HG02678 (cell line): Measurements from ENCODE around the gene MAST4.

ENCODE experiments used
- ATAC-seq: cut with Tn5 transposase; IDR thresholded peaks from one replicate; pipeline ENCODE4 v1.9.1; 2021; ENCODE audit warnings: mild to moderate bottlenecking, moderate library complexity; ENCODE audit not compliant: unreplicated experiment

MAST4 gene

GRCh38 chr5:67031692-67032091 is 435.5 kb downstream of the MAST4 start:
- no peak for ATAC-seq

DNA sequence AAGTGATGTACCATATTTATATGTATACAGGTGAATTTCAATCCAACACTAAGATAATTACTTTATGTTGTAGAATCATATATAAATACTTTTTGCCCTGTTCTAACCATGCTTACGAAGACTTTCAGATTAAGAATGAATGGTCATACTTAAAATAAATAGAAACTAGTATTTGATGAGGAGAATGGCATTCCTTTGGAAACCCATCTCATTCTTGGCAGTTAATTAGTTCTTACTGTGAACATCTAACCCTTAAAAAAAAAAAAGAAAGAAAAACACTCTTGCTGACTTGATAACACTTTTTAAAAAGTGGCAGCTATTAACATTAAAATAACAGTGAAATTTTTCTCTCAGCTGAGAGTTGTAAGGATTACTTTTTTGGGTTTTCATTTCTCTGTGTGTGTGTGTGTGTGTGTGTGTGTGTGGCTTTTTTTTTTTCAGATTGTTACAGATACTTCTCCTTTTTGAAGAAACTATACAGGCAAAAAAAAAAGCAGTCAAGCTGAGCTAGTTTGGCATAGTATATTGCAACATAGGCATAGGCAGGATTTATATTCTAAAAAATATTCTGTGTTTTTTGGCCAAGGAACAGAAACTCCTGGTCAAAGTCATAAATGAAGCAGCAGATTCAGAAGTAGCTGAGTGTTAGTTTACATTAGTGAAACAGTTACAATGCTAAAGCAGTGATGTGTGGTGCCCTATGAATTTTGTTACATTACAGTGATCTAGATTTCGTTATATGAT is 436.9 kb downstream of the MAST4 start:
- ATAC-seq: no peak

DNA sequence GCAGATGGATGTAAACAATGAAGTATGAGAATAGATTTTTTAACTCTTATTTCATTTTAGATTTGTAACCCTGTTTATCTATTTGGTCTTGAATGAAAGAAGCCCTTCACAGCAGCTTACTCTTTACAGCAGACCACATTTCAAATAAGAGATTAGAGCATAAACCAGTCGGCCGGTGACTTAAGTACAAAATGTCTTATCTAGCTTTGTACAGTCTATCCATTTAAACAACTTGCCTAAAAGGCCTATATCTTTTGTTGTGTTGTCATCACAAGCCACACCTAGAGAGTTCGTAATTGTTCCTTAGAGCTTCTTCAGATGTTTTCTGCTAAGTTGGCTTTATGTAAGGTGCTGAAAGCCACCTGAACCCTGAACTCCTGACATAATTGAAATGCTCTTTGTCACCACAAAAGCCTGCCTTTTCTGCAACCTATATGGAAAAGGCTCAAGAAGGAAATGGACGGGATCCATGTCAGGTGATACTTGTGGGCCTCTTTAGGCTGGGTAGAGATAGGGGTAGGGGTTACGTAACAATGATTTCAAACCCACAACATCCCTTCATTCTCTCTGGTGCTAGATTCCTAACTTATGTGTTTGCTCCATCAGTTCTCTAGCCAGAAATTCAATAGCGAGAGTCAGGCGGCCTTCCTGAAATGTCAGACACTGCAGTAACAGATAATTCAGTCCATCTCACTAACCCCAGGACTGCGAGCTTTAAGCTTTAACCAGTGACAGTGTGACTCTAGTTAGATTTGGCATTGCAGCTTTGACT is 437.9 kb downstream of the MAST4 start:
- no peak for ATAC-seq

DNA sequence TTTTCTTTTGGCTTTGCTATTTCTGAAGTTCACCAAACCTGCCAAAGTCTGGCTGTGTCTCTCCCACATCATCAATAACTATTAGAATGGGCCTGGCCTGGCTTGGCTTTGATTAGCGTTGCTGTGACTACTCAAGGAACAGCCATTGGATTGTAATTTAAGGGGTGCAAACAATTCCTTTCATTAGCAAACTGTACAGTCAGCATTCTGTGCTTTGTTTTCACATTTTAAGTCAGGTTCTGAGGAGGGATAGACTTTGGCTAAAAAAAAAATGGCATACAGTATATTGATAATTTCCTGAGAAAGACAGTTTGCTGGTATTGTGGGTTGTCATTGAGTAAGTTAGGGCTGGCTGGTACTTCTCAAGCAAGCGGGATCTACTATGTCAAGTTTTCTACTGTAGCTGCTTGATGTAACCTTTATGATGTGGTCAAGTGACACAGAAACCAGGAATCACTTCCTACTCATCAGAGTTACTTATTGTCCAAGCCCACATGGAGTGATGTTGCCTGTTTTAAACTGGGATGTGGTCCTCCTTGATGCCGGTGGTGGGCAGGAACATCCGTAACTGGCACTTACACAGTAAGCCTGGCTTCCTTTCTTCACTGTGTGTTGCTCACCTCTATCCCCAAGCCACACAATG is 439.0 kb downstream of the MAST4 start:
- ATAC-seq: no peak

GRCh38 chr5:67037171-67037570 is 441.0 kb downstream of the MAST4 start:
- no peak for ATAC-seq

DNA sequence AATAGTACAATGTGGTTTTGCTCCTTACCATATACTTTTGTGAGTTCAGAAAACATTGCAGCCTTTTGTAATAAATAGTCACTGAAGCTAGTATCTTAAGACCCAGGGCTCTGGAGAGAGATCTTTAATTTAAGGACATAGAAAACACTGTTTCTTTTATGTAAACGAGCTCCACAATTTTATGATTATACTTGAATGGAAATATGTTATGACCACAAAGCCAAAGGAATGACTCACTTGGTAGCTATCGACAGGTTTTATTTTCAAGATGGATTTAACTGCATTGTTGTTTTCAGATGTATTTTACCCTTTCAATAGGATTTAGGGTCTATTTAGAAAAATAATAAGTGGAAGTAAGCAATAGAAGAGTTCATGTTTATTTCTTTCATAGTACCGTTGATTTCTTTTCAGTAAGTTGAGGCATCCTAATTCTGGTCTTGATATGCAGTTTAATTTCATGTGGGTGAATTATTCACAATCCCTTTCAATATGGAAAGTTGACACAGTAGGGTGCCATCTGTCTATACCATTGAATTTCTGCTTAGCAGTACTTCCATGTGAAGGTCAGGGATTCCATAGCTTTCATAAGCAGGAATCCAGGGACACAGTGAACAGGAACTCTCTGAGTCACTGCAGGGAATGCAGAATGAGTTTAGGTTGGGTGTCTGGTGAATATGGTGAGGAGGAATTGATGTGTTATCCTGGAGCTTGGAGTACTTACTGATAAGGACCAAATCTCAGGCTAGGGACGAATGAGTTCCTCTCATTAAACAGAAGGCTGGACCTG is 442.8 kb downstream of the MAST4 start:
- no peak for ATAC-seq

- ATAC-seq: no peak
Measured at GRCh38 chr5:67042176-67043003, 446.2 kb downstream of the MAST4 start.

- ATAC-seq: no peak
Measured at GRCh38 chr5:67043796-67044511, 447.8 kb downstream of the MAST4 start.

GRCh38 chr5:67045816-67046740 is 449.9 kb downstream of the MAST4 start:
- no peak for ATAC-seq

GRCh38 chr5:67047160-67047559 is 451.0 kb downstream of the MAST4 start:
- ATAC-seq: no peak

- ATAC-seq: no peak
Measured at GRCh38 chr5:67047616-67048015, 451.4 kb downstream of the MAST4 start.

DNA sequence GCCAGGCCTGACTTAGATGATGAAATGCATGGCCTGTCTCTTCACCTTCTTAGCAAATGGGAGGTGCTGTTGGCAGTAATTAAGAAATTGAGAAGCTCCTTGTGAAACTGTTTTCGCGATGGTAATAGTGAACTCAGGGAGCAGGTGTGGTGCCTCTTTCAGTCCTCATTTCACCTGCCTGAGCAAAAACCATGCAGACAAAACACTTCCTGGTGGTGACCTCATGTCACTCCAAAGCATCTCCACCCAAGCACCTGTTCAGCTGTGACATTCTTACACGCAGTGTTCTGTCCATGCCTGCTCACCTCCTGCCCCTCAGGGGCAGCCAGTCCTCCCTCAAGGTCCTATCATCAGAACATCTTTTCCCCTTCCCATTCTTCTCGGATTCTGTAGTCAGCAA is 453.9 kb downstream of the MAST4 start:
- ATAC-seq: no peak

- ATAC-seq: no peak
Measured at GRCh38 chr5:67050635-67051034, 454.4 kb downstream of the MAST4 start.

- no peak for ATAC-seq
Measured at GRCh38 chr5:67051164-67051563, 455.0 kb downstream of the MAST4 start.

DNA sequence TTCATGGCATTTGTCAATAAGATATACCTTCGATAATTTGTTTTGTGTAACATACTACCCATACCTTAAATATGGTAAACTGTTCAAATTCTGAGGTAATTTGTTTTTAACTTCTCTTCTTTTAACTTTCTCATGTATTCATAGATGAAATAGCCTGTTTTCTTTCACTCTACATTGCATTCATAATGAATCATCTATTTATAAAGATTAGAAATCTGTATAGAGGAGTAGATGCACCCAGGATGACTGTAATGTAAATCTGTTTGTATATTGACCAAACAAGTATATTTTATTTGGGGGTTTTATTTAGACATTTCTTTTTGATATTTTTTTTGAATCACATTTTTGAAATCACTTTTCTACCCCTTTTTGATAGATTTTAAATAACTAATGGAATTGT is 455.8 kb downstream of the MAST4 start:
- no peak for ATAC-seq

DNA sequence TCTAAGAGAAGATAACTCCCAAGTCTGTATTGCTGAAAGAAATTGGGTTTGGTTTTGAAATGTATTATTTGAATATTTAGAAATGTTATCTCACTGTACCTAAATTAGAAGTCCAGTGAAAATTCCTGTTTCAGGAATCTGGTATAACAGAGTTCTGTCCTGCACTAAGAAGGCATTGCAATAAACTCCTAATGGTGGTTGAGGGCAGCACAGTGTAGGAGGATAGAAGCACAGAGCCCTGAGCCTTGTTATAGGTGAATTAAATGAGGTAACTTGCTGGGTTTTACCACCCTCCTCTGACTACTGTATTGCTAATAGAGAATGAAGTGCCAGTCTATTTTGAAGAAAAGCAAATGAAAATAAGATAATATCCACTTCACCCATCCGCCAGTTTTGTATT is 457.0 kb downstream of the MAST4 start:
- no peak for ATAC-seq

GRCh38 chr5:67058998-67059743 is 463.0 kb downstream of the MAST4 start:
- no peak for ATAC-seq
